Transverse colon (tissue), 4 donors: ENCODE data around the gene STX8. TPM values are rescaled to one million over a fixed set of nuclear protein-coding genes. Genes with fewer than 3 reads are reported as not detected.

Experiments
- DNase-seq: peaks from one replicate; pipeline ENCODE4 v3.0.0-alpha.2; 2019
- H3K27ac ChIP-seq, 4 donors: fragments of 200-600 bp; sonication (generic); 2 replicates each; pipeline ENCODE4 v1.5.1; 2016 to 2018; ENCODE audit warnings: inconsistent platforms in 4 of 4
- H3K27me3 ChIP-seq: fragments of 200-600 bp; sonication (generic); 2 replicates; pipeline ENCODE4 v1.5.1; 2017; ENCODE audit warnings: inconsistent platforms
- H3K36me3 ChIP-seq, 4 donors: fragments of 200-600 bp; sonication (generic); 2 replicates each; pipeline ENCODE4 v1.5.1; 2017 to 2019; ENCODE audit warnings: inconsistent platforms in 4 of 4
- H3K4me1 ChIP-seq, 4 donors: fragments of 200-600 bp; sonication (generic); 2 replicates each; pipeline ENCODE4 v1.5.1; 2017 to 2020; ENCODE audit warnings: inconsistent platforms in 4 of 4
- H3K4me3 ChIP-seq, 4 donors: fragments of 200-600 bp; sonication (generic); 1 replicate in 1 of 4; 2 replicates in 3 of 4; pipeline versions ENCODE4 v1.5.1 to v1.6.1; 2017 to 2019; ENCODE audit warnings: inconsistent platforms in 4 of 4
- H3K9me3 ChIP-seq, 2 donors: fragments of 200-600 bp; sonication (generic); 2 replicates each; pipeline ENCODE4 v1.5.1; 2017 to 2019; ENCODE audit warnings: inconsistent platforms in 2 of 2
- CTCF ChIP-seq, 5 experiments: fragments of 200-600 bp in 3 of 5; fragments of 450-650 bp in 2 of 5; sonication (generic) in 3 of 5; IDR thresholded peaks; 1 replicate in 2 of 5; 2 replicates in 3 of 5; pipeline ENCODE4 v1.5.1; 2016 to 2017; ENCODE audit warnings: antibody characterized with exemption in 5 of 5, inconsistent platforms in 3 of 5, mild to moderate bottlenecking in 2 of 5, moderate library complexity in 1 of 5
- EP300 ChIP-seq: sonication (generic); formaldehyde crosslinking; IDR thresholded peaks from one replicate; pipeline ENCODE4 v1.6.1; 2017; ENCODE audit warnings: antibody characterized with exemption, low read depth
- POLR2A ChIP-seq: fragments of 450-650 bp; IDR thresholded peaks from one replicate; pipeline ENCODE4 v1.6.1; 2016; ENCODE audit warnings: antibody characterized with exemption, mild to moderate bottlenecking, moderate library complexity
- POLR2AphosphoS5 ChIP-seq, 3 donors: sonication (generic); formaldehyde crosslinking; IDR thresholded peaks; one replicate each; pipeline ENCODE4 v1.6.1; 2016; ENCODE audit warnings: antibody characterized with exemption in 3 of 3
- WGBS, 2 donors: methylation state at CpG; one replicate each; pipeline ENCODE4 v1.1.5; 2018; ENCODE audit warnings: low coverage in 1 of 2; 5-methylcytosine and 5-hydroxymethylcytosine counted together
- in situ Hi-C, 4 donors: fragments of 200-750 bp; cut with MboI; loops; one replicate each; pipeline versions ENCODE4 v1.15.0 to v1.15.1; 2017; ENCODE audit warnings: low sequenced_read_pairs in 3 of 4, low pct_ligation_motif_present in 1 of 4, low pct_unique_long_range_greater_than_20kb in 1 of 4
- intact Hi-C: fragments of 100-400 bp; cut with DNase I; formaldehyde crosslinking; loops from one replicate; pipeline ENCODE4 v1.15.1; 2023; ENCODE audit warnings: low total_unique reads
- total RNA-seq, 4 donors: library from RNA; depleted of rRNA; stranded (reverse); fragments of >200 nt; gene quantifications; one replicate each; pipeline ENCODE4 v1.1.0, GENCODE V29; 2016

STX8 gene
- total RNA-seq, 4 donors from 2014 or later: 18.0 to 53.8 (median 38.3) TPM

DNA sequence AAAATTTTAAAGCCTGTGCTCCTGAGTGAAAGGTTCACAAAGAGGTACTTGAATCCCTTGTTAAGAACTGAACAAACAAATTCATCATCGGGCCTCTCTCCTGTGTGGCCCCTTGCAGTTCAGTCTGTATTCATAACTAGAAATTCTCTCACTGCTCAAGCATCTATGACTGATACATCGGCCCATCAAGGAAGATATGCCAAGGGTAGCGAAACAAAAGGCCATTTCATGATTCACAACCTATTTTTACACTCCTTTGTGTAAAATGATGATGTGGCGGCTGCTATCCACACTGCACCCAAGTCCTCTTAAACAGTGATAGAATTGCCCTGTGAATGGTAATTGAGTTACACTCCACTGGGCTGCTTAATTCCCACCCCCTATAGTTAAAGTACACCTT is 204.6 kb downstream of the STX8 start:
- 64 to 72% methylated on average over 2 to 4 of the region's 4 CpGs for WGBS, 2 donors
- intact Hi-C loops: no loop called here

GRCh38 chr17:9370467-9370866 is 205.2 kb downstream of the STX8 start:
- intact Hi-C loops (no loop called here), in situ Hi-C loops (no loop called here)
- no peaks in the 10 kb centered on the region for H3K4me1 ChIP-seq
- H3K4me3 ChIP-seq: no peak overlapping the region
- no peaks in the 10 kb centered on the region for H3K27me3 ChIP-seq
- H3K9me3 ChIP-seq: no peaks in the 10 kb centered on the region
- H3K36me3 ChIP-seq: no peaks in the 10 kb centered on the region
- H3K27ac ChIP-seq: no peak overlapping the region
- DNase-seq: no peak
- TF ChIP-seq CTCF (IDR thresholded peaks at IDR 0.05): no peak
- no peak for TF ChIP-seq POLR2A
- TF ChIP-seq EP300: no peak
- no peak for TF ChIP-seq POLR2AphosphoS5 (IDR thresholded peaks at IDR 0.05)
- WGBS, 2 donors: 78% methylated on average over 6 of the region's 6 CpGs; no CpG with 5 or more reads in 1 of the 2 donors

More for the DNA sequence above, 204.6 kb downstream of the STX8 start:
- Histone ChIP-seq H3K4me3 (no peak overlapping the region), H3K4me1 (no peaks in the 10 kb centered on the region), H3K9me3 (no peaks in the 10 kb centered on the region), H3K36me3 (no peaks in the 10 kb centered on the region), H3K27ac (no peak overlapping the region), H3K27me3 (no peaks in the 10 kb centered on the region)
- TF ChIP-seq POLR2AphosphoS5 (IDR thresholded peaks at IDR 0.05): no peak
- no peak for TF ChIP-seq EP300
- no peak for TF ChIP-seq CTCF (IDR thresholded peaks at IDR 0.05)
- TF ChIP-seq POLR2A: no peak
- DNase-seq: no peak
- in situ Hi-C loops: no loop called here

DNA sequence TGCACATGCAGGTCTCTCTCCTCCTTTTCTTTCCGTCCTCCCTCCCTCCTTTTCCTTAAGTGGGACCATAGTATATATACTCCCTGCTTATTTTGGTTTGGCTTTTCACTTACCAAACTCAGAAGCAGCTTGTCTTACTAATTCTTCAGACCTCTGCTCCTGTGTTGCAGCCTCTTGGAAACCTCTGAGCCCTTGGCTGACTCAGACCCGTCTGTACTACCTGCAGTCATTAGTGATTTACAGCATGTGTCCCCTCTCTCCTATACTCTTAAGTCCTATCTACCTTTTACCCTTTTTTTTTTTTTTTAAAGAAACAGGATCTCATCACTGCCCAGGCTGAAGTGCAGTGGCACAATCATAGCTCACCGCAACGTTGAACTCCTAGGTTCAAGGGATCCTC is 207.0 kb downstream of the STX8 start:
- intact Hi-C loops: no loop called here
- Histone ChIP-seq H3K36me3 (no peaks in the 10 kb centered on the region), H3K27ac (no peak overlapping the region), H3K4me1 (no peaks in the 10 kb centered on the region), H3K9me3 (no peaks in the 10 kb centered on the region), H3K27me3 (no peaks in the 10 kb centered on the region), H3K4me3 (no peak overlapping the region)
- WGBS, 2 donors: 88 to 90% methylated on average over 2 to 4 of the region's 4 CpGs
- in situ Hi-C loops: no loop called here
- no peak for TF ChIP-seq CTCF (IDR thresholded peaks at IDR 0.05)
- no peak for TF ChIP-seq POLR2AphosphoS5 (IDR thresholded peaks at IDR 0.05)
- no peak for DNase-seq

DNA sequence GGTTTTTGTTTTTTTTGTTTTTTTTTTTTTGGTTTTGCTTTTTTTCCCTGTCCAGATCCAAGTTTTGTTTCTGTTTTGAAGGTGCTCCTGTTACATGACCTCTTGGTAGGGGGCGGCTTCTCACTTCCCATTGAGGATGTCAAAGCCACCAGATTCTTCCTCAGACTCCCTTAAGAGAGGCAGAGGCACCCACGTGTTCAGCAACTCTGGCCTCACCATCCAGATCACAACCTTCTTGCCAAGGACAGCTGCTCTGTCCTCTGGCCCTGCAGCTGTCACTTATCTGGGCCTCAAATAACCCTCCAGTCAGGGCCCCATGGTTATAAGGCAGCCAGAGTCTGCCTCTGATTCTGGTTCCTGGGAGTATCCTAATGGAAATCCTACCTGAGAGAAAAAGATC is 208.5 kb downstream of the STX8 start:
- H3K27me3 ChIP-seq: no peaks in the 10 kb centered on the region
- intact Hi-C loops: no loop called here
- H3K36me3 ChIP-seq: no peaks in the 10 kb centered on the region
- no peaks in the 10 kb centered on the region for H3K4me1 ChIP-seq
- H3K4me3 ChIP-seq: no peak overlapping the region
- H3K9me3 ChIP-seq: no peaks in the 10 kb centered on the region
- no peak for DNase-seq
- H3K27ac ChIP-seq: no peak overlapping the region
- WGBS, 2 donors: 64% methylated on average over 2 of the region's 2 CpGs; no CpG with 5 or more reads in 1 of the 2 donors
- TF ChIP-seq POLR2A: no peak
- TF ChIP-seq POLR2AphosphoS5 (IDR thresholded peaks at IDR 0.05): no peak
- no peak for TF ChIP-seq CTCF (IDR thresholded peaks at IDR 0.05)
- no peak for TF ChIP-seq EP300
- in situ Hi-C loops: no loop called here
